ENCODE results near the gene SEPTIN1. TPM values are rescaled to one million over a fixed set of nuclear protein-coding genes. Genes with fewer than 3 reads are reported as not detected.

SEPTIN1 gene
- total and polyA plus RNA-seq, 2 of the 13 experiments (the other 11 are each of a cell fraction or from before 2014, with no cell fraction given), result 0.18 to 0.67 TPM

GRCh38 chr16:30369091-30369937 lies 13.0 kb downstream of the SEPTIN1 start (continued):
- TF ChIP-seq DZIP1 (CRISPR knock-in tag; IDR thresholded peaks at IDR 0.05) (no peak; the same call in 1 of the 2 replicates), ZC3H4 (CRISPR knock-in tag; IDR thresholded peaks at IDR 0.05; ENCODE audit: borderline replicate concordance) (no peak), PRPF4 (IDR thresholded peaks at IDR 0.05; ENCODE audit: low read depth, low read length, poor library complexity, severe bottlenecking) (no peak), NR2F6 (IDR thresholded peaks at IDR 0.05) (no peak), NR2F6 (CRISPR knock-in tag; IDR thresholded peaks at IDR 0.05) (no peak), ZNF891 (CRISPR knock-in tag; IDR thresholded peaks at IDR 0.05) (peak; percentile 10; the same call in 1 of the 2 replicates), ATF4 (CRISPR knock-in tag; IDR thresholded peaks at IDR 0.05) (no peak), ZNF646 (CRISPR knock-in tag; IDR thresholded peaks at IDR 0.05) (no peak), ZBED4 (CRISPR knock-in tag; IDR thresholded peaks at IDR 0.05; ENCODE audit: borderline replicate concordance) (no peak), CHD4 (IDR thresholded peaks at IDR 0.05; ENCODE audit: borderline replicate concordance, low read length) (no peak), SP2 (CRISPR knock-in tag; IDR thresholded peaks at IDR 0.05) (no peak; the same call in 1 of the 2 replicates), EED (CRISPR knock-in tag; IDR thresholded peaks at IDR 0.05) (0 out of 2 replicates have a peak, but pooled peaks have one; percentile 35), ATRX (CRISPR knock-in tag; IDR thresholded peaks at IDR 0.05; ENCODE audit: borderline replicate concordance) (no peak)
